ENCODE results near the gene SSTR5. TPM values are rescaled to one million over a fixed set of nuclear protein-coding genes. Genes with fewer than 3 reads are reported as not detected.
A peak's percentile ranks its signal among the peaks of the same experiment; 100 is the strongest.

The SSTR5 gene
- total RNA-seq, 1 experiment from 2014 or later = not detected

DNA sequence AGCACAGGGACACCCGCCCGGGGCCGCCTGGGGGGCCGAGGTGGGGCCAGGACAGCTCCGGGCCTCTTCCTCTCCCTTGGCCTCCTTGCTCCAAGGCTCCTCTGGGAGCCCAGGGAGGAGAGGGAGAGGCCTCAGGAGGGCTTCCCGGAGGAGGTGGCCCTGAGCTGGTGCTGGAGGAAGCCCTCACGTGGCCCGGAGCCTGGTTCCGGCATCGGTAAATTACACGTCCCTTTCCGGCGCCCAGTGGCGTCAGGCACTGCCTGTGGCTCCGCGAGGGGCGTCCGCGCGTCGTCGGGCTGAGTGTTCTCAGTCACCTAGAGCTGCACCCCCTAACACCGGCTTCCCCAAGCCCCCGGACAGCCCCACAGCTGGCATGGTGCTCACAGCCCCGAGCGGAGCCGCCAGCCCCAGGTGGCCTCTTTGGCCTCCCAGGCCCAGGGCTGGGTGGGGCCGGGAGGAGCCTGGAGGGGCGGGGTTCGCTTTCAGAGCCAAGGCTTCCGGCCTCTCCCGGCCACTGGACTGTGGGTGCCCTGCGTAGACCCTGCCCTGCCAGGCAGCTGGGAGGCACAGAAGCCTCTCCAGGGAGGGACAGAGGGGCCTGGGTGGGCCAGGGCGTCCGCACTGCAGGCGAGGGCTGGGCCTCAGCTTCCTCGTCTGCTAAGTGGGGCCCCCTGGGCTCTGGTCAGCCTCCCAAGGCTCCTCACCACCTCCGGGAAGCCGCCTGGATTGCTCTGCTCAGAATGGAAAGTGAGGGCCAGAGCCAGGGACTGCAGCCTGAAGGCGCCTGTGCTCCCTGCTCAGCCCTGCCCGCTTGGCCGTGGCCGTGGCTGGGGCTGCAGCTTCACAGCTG lies 27.9 kb upstream of the SSTR5 start:
- no peaks in the 10 kb centered on the region for H3K9me3 Mint-ChIP-seq (ENCODE audit: low read depth, unreplicated experiment)

DNA sequence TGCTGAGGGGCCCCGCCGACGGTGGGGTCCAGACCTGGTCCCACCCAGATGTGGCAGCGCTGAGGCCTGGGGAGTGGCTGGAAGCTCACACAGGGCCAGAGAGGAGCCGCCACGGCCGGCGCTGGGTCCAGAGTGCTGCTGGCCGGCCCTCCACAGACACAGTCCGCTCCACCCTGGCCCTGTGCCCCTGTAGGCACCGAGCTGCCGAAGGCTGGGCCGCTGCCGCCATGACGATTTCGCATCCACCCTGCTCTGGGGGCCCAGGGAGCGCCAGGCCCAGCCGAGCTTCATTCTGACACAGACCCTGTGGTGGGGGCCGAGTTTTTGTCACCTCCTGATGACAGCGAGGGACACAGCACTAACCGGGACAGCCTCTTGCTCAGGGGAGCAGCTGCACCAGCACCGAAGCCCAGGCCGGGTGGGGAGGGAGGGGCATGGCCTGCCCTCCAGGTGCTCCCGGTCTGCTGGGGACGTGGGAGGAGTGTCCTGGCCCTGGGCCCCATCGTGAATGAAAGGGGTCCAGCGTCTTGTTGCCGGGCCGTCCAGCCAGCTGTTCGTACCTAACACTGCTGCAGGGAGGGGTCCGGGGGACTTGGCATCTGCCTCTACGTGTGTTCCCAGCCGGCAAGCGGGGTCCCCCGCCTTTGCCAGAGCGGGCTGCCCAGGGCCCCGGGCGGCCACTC lies 27.1 kb upstream of the SSTR5 start:
- CTCF ChIA-PET = interaction anchor here (0.6 to 0.8 kb wide), 3 partner anchors 10 to 298 kb away, joined by 3 to 5 read pairs (median 3); no protein-coding TSS in a partner anchor
- no TSS peak for BruUV-seq (replicated peaks)
- Mint-ChIP-seq H3K4me1 (ENCODE audit: low read depth, unreplicated experiment) (no peaks in the 10 kb centered on the region), H3K27ac (ENCODE audit: unreplicated experiment) (no peak overlapping the region), H3K36me3 (ENCODE audit: insufficient read depth, unreplicated experiment) (peaks cover 7% of the 10 kb centered on the region), H3K9me3 (ENCODE audit: low read depth, unreplicated experiment) (no peaks in the 10 kb centered on the region), H3K4me3 (ENCODE audit: low read depth, unreplicated experiment) (no peak overlapping the region), H3K27me3 (ENCODE audit: unreplicated experiment) (peaks cover 52% of the 10 kb centered on the region)
- no peak for DNase-seq
- TF ChIP-seq, protein P1, sequence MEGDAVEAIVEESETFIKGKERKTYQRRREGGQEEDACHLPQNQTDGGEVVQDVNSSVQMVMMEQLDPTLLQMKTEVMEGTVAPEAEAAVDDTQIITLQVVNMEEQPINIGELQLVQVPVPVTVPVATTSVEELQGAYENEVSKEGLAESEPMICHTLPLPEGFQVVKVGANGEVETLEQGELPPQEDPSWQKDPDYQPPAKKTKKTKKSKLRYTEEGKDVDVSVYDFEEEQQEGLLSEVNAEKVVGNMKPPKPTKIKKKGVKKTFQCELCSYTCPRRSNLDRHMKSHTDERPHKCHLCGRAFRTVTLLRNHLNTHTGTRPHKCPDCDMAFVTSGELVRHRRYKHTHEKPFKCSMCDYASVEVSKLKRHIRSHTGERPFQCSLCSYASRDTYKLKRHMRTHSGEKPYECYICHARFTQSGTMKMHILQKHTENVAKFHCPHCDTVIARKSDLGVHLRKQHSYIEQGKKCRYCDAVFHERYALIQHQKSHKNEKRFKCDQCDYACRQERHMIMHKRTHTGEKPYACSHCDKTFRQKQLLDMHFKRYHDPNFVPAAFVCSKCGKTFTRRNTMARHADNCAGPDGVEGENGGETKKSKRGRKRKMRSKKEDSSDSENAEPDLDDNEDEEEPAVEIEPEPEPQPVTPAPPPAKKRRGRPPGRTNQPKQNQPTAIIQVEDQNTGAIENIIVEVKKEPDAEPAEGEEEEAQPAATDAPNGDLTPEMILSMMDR (IDR thresholded peaks at IDR 0.05; ENCODE audit: unreplicated experiment) = no peak
- intact Hi-C loops (cut with micrococcal nuclease; ENCODE audit: unreplicated experiment) = no loop called here

More for the DNA sequence above, 27.9 kb upstream of the SSTR5 start:
- intact Hi-C loops (cut with micrococcal nuclease; ENCODE audit: unreplicated experiment) = no loop called here
- CTCF ChIA-PET = interaction anchor here (0.6 to 0.8 kb wide), 2 partner anchors 11 to 297 kb away, joined by 3 to 5 read pairs; no protein-coding TSS in a partner anchor
- H3K27me3 Mint-ChIP-seq (ENCODE audit: unreplicated experiment) = peaks cover 47% of the 10 kb centered on the region
- DNase-seq = peak; percentile 44
- no peak overlapping the region for H3K4me3 Mint-ChIP-seq (ENCODE audit: low read depth, unreplicated experiment)
- H3K27ac Mint-ChIP-seq (ENCODE audit: unreplicated experiment) = no peak overlapping the region
- no TSS peak for BruUV-seq (replicated peaks)
- no peaks in the 10 kb centered on the region for H3K4me1 Mint-ChIP-seq (ENCODE audit: low read depth, unreplicated experiment)
- TF ChIP-seq, protein P1 (IDR thresholded peaks at IDR 0.05; ENCODE audit: unreplicated experiment) = no peak
- peaks cover 11% of the 10 kb centered on the region for H3K36me3 Mint-ChIP-seq (ENCODE audit: insufficient read depth, unreplicated experiment)

DNA sequence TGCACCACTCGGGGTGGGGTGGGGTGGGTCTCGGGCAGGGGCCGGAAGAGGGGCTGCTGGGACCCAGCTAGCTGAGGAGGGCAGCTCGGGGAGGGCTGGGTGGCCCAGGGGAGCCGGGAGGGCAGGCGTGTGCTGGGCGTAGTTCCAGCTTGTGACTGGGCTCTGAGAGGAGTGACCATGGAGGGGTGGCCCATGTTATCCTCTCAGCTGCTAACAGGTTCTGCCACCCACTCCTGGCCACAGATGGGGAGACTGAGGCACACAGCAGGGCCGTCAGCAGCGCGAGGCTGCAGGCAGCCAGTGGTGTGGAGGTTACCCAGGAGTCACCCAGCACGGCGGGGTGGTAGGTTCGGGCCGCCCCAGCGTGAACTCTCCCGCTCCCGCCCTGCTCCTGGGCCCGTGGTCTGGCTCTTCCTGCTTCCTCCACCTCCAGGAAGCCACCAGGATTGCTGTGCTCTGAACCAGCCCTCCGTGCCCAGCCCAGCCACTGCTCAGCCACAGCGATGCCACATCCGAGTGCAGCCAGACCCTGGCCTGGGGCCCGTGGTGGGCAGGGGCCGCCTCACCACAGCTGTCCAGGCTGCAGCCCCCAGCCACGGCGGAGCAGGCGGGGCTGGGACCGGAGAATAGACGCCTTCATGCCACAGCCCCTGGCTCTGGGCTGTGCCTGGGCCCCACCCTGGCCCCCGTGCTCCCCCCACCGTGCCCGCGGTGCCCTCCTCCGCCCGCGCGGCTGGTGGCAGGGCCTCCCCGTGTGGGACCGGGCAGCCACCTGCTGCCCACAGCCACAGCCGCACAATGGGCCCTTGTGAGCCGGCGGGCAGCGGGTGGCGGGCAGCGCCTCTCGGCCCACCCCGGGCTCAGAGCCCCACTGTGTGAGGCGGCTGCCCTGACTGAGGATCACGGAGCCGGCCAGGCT lies 26.3 kb upstream of the SSTR5 start:
- intact Hi-C loops (cut with micrococcal nuclease; ENCODE audit: unreplicated experiment) = no loop called here
- BruUV-seq (replicated peaks) = no TSS peak
- CTCF ChIA-PET = no interaction called here

More for the DNA sequence above, 26.3 kb upstream of the SSTR5 start:
- Mint-ChIP-seq H3K27me3 (ENCODE audit: unreplicated experiment) (peaks cover 56% of the 10 kb centered on the region), H3K9me3 (ENCODE audit: low read depth, unreplicated experiment) (no peaks in the 10 kb centered on the region), H3K4me1 (ENCODE audit: low read depth, unreplicated experiment) (no peaks in the 10 kb centered on the region), H3K36me3 (ENCODE audit: insufficient read depth, unreplicated experiment) (peaks cover 3% of the 10 kb centered on the region), H3K27ac (ENCODE audit: unreplicated experiment) (no peak overlapping the region), H3K4me3 (ENCODE audit: low read depth, unreplicated experiment) (no peak overlapping the region)
- no peak for DNase-seq
- TF ChIP-seq, protein P1 (IDR thresholded peaks at IDR 0.05; ENCODE audit: unreplicated experiment) = no peak
